OCI-LY1 (cell line): ENCODE measurements around the gene NAALADL1.

Experiments used
- EZH2 ChIP-seq: fragments of 200-600 bp; sonication (generic), shearing (Covaris generic); IDR thresholded peaks from 2 replicates; pipeline ENCODE4 v1.8.0; 2017; ENCODE audit warnings: borderline replicate concordance, mixed run types, mild to moderate bottlenecking, antibody characterized with exemption, low read length, moderate library complexity, mixed read lengths
- TF ChIP-seq, protein P1 (sequence below): fragments of 200-600 bp; sonication (generic), shearing (Covaris generic); IDR thresholded peaks from 2 replicates; pipeline ENCODE4 v1.5.1; 2017; ENCODE audit warnings: mild to moderate bottlenecking, antibody characterized with exemption, low read length, moderate library complexity, mixed read lengths

- TF ChIP-seq, protein P1, sequence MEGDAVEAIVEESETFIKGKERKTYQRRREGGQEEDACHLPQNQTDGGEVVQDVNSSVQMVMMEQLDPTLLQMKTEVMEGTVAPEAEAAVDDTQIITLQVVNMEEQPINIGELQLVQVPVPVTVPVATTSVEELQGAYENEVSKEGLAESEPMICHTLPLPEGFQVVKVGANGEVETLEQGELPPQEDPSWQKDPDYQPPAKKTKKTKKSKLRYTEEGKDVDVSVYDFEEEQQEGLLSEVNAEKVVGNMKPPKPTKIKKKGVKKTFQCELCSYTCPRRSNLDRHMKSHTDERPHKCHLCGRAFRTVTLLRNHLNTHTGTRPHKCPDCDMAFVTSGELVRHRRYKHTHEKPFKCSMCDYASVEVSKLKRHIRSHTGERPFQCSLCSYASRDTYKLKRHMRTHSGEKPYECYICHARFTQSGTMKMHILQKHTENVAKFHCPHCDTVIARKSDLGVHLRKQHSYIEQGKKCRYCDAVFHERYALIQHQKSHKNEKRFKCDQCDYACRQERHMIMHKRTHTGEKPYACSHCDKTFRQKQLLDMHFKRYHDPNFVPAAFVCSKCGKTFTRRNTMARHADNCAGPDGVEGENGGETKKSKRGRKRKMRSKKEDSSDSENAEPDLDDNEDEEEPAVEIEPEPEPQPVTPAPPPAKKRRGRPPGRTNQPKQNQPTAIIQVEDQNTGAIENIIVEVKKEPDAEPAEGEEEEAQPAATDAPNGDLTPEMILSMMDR = no peak
- no peak for TF ChIP-seq EZH2
Measured at GRCh38 chr11:65051398-65051858, 6.9 kb downstream of the NAALADL1 start.
